Ovary (tissue), 3 donors: Measurements from ENCODE around the gene SLC36A4.

ENCODE experiments used
- EP300 ChIP-seq: sonication (generic); formaldehyde crosslinking; IDR thresholded peaks from one replicate; pipeline ENCODE4 v1.6.1; 2017; ENCODE audit warnings: antibody characterized with exemption
- TF ChIP-seq, protein P1 (sequence below), 3 donors: fragments of 450-650 bp in 2 of 3; fragments of 200-600 bp in 1 of 3; IDR thresholded peaks; one replicate each; pipeline versions ENCODE4 v1.5.1 to v1.8.0; 2016 to 2022; ENCODE audit warnings: antibody characterized with exemption in 3 of 3, mild to moderate bottlenecking in 1 of 3
- donor health status: DM: no; HTN: no; CAD: no.

DNA sequence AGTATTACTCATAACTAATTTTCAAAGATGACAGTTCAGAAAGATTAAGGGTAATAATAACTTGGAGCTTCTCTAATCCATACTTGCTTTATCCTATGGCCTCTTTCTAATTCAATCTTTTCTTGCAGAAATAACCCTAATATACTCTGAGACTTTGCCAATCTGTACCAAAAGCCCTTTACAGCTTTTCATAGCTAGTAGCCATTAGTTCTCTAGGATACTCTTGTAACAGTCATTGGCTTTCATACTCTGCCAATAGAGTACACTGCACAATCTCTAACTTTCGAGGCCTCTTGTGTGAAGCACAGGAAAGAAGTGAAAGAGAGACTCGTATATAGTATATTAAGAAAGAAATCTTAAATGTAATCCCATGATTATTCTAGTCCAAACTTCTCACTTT is 38.1 kb downstream of the SLC36A4 start:
- TF ChIP-seq EP300: no peak
- TF ChIP-seq, protein P1, sequence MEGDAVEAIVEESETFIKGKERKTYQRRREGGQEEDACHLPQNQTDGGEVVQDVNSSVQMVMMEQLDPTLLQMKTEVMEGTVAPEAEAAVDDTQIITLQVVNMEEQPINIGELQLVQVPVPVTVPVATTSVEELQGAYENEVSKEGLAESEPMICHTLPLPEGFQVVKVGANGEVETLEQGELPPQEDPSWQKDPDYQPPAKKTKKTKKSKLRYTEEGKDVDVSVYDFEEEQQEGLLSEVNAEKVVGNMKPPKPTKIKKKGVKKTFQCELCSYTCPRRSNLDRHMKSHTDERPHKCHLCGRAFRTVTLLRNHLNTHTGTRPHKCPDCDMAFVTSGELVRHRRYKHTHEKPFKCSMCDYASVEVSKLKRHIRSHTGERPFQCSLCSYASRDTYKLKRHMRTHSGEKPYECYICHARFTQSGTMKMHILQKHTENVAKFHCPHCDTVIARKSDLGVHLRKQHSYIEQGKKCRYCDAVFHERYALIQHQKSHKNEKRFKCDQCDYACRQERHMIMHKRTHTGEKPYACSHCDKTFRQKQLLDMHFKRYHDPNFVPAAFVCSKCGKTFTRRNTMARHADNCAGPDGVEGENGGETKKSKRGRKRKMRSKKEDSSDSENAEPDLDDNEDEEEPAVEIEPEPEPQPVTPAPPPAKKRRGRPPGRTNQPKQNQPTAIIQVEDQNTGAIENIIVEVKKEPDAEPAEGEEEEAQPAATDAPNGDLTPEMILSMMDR (IDR thresholded peaks at IDR 0.05): no peak
